Measurements from ENCODE around the gene NEURL4. TPM values are rescaled to one million over a fixed set of nuclear protein-coding genes. Genes with fewer than 3 reads are reported as not detected.
"Not testable (repeated sequence)": the region's sequence is repeated elsewhere in the genome, so short reads cannot be mapped to it uniquely, and the experiment has no call there.

The NEURL4 gene
- total RNA-seq (10 to 100 TPM; 73.8 to 81.6 TPM), polyA plus RNA-seq (1 to 10 TPM in 1 of 2 donors, under 1 TPM in 1; 0.97 to 2.4 TPM)

- DNase-seq: peak in 1 of 5 donors; percentile 62
- intact Hi-C loops (cut with micrococcal nuclease): loop anchor here (1.0 to 2.0 kb wide), 7 partner anchors 8 to 155 kb away; partner anchors contain the start of genes EIF5A, GPS2, POLR2A and TMEM256
- ChIA-PET CTCF (ENCODE audit: partially characterized antibody) (interaction anchor here (0.8 to 1.5 kb wide), 7 partner anchors 9 to 359 kb away, joined by 3 to 15 read pairs (median 4); partner anchors contain the start of gene TP53), POLR2A (ENCODE audit: partially characterized antibody) (interaction anchor here (0.9 to 3.5 kb wide), 26 partner anchors 8 to 528 kb away, joined by 3 to 71 read pairs (median 6); partner anchors contain the start of genes ACADVL, CD68, CTDNEP1 and DVL2)
- Histone ChIP-seq H3K27ac (ENCODE audit: low read depth, low read length) (peak within 1 kb of the TSS; percentile 82), H3K4me1 (ENCODE audit: insufficient read depth, low read length) (peaks cover 49% of the 10 kb centered on the region), H3K36me3 (ENCODE audit: insufficient read depth, low read length) (no peaks in the 10 kb centered on the region), H3K4me3 (ENCODE audit: low read length in 2 of 2) (peak within 1 kb of the TSS; percentile 94 to 99), H3K27me3 (ENCODE audit: insufficient read depth, low read length) (no peaks in the 10 kb centered on the region), H3K9me3 (ENCODE audit: control insufficient read depth in 1 of 2, low read length in 2 of 2) (no peaks in the 10 kb centered on the region)
- Mint-ChIP-seq H3K4me3 (peak within 1 kb of the TSS; percentile 97 to 98 (median 98)), H3K36me3 (peaks cover 0 to 15% of the 10 kb centered on the region in 2 donors), H3K9me3 (peaks cover 0 to 4% (median 0%) of the 10 kb centered on the region in 8 donors), H3K27me3 (no peaks in the 10 kb centered on the region), H3K27ac (peak within 1 kb of the TSS; percentile 93 to 99 (median 98)), H3K4me1 (peaks cover 34 to 59% (median 45%) of the 10 kb centered on the region in 4 donors)
These were observed at the start of gene NEURL4 for GRCh38 chr17:7328840-7329373. Gene NEURL4, minus strand, starts transcription at chr17:7329335. Its CDS starts 23 bp downstream, at chr17:7329312.

- no peaks in the 10 kb centered on the region for H3K27me3 ChIP-seq (ENCODE audit: insufficient read depth, low read length)
- no peak overlapping the region for H3K4me3 ChIP-seq (ENCODE audit: low read length in 2 of 2)
- Mint-ChIP-seq H3K27ac (no peak overlapping the region), H3K4me3 (no peak overlapping the region), H3K27me3 (peaks cover 7 to 16% of the 10 kb centered on the region in 2 donors), H3K4me1 (no peaks in the 10 kb centered on the region), H3K9me3 (peaks cover 0 to 4% (median 0%) of the 10 kb centered on the region in 8 donors), H3K36me3 (peaks cover 0 to 4% of the 10 kb centered on the region in 2 donors)
- no peaks in the 10 kb centered on the region for H3K4me1 ChIP-seq (ENCODE audit: insufficient read depth, low read length)
- CTCF ChIA-PET (ENCODE audit: partially characterized antibody): interaction anchor here (6.2 kb wide), 1 partner anchor 19 kb away, joined by 30 read pairs; the partner anchor contains the start of gene TMEM95
- no peaks in the 10 kb centered on the region for H3K36me3 ChIP-seq (ENCODE audit: insufficient read depth, low read length)
- H3K27ac ChIP-seq (ENCODE audit: low read depth, low read length): no peak overlapping the region
- no peaks in the 10 kb centered on the region for H3K9me3 ChIP-seq (ENCODE audit: control insufficient read depth in 1 of 2, low read length in 2 of 2)
- POLR2A ChIA-PET (ENCODE audit: partially characterized antibody): interaction anchor here (0.8 to 1.3 kb wide), 2 partner anchors 10 to 19 kb away, joined by 3 to 4 read pairs; no protein-coding TSS in a partner anchor
- intact Hi-C loops (cut with micrococcal nuclease): no loop called here
- DNase-seq: no peak
These were observed 45.2 kb upstream of the NEURL4 start for GRCh38 chr17:7374353-7374752.

- no peaks in the 10 kb centered on the region for H3K4me1 Mint-ChIP-seq
- Histone ChIP-seq H3K4me3 (ENCODE audit: low read length in 2 of 2) (no peak overlapping the region), H3K9me3 (ENCODE audit: control insufficient read depth in 1 of 2, low read length in 2 of 2) (no peaks in the 10 kb centered on the region), H3K36me3 (ENCODE audit: insufficient read depth, low read length) (no peaks in the 10 kb centered on the region), H3K27ac (ENCODE audit: low read depth, low read length) (no peak overlapping the region), H3K27me3 (ENCODE audit: insufficient read depth, low read length) (no peaks in the 10 kb centered on the region), H3K4me1 (ENCODE audit: insufficient read depth, low read length) (no peaks in the 10 kb centered on the region)
- H3K27me3 Mint-ChIP-seq: peaks cover 4 to 6% of the 10 kb centered on the region in 2 donors
- no peaks in the 10 kb centered on the region for H3K9me3 Mint-ChIP-seq
- CTCF ChIA-PET (ENCODE audit: partially characterized antibody): interaction anchor here (0.7 to 6.2 kb wide), 3 partner anchors 9 to 15 kb away, joined by 3 to 30 read pairs (median 6); partner anchors contain the start of gene TMEM95
- H3K36me3 Mint-ChIP-seq: no peaks in the 10 kb centered on the region
- H3K4me3 Mint-ChIP-seq: no peak overlapping the region
- DNase-seq: no peak
- intact Hi-C loops (cut with micrococcal nuclease): no loop called here
- no peak overlapping the region for H3K27ac Mint-ChIP-seq
- POLR2A ChIA-PET (ENCODE audit: partially characterized antibody): interaction anchor here (1.1 to 3.4 kb wide), 3 partner anchors 13 to 117 kb away, joined by 3 to 9 read pairs (median 4); no protein-coding TSS in a partner anchor
These were observed 41.7 kb upstream of the NEURL4 start for GRCh38 chr17:7370853-7371252.

- H3K4me1 ChIP-seq (ENCODE audit: insufficient read depth, low read length): no peaks in the 10 kb centered on the region
- Mint-ChIP-seq H3K36me3 (no peaks in the 10 kb centered on the region), H3K27me3 (peaks cover 4 to 7% of the 10 kb centered on the region in 2 donors), H3K9me3 (no peaks in the 10 kb centered on the region), H3K27ac (no peak overlapping the region), H3K4me1 (peaks cover 0 to 1% (median 0%) of the 10 kb centered on the region in 4 donors), H3K4me3 (no peak overlapping the region)
- ChIA-PET POLR2A (ENCODE audit: partially characterized antibody) (interaction anchor here (0.9 to 3.4 kb wide), 3 partner anchors 9 to 14 kb away, joined by 3 to 9 read pairs (median 5); no protein-coding TSS in a partner anchor), CTCF (ENCODE audit: partially characterized antibody) (interaction anchor here (1.1 to 6.2 kb wide), 2 partner anchors 14 to 104 kb away, joined by 6 to 30 read pairs; partner anchors contain the start of gene TMEM95)
- no peaks in the 10 kb centered on the region for H3K27me3 ChIP-seq (ENCODE audit: insufficient read depth, low read length)
- H3K9me3 ChIP-seq (ENCODE audit: control insufficient read depth in 1 of 2, low read length in 2 of 2): no peaks in the 10 kb centered on the region
- intact Hi-C loops (cut with micrococcal nuclease): no loop called here
- H3K4me3 ChIP-seq (ENCODE audit: low read length in 2 of 2): no peak overlapping the region
- H3K36me3 ChIP-seq (ENCODE audit: insufficient read depth, low read length): no peaks in the 10 kb centered on the region
- DNase-seq: no peak
- H3K27ac ChIP-seq (ENCODE audit: low read depth, low read length): no peak overlapping the region
These were observed 40.7 kb upstream of the NEURL4 start for GRCh38 chr17:7369825-7370224.

- H3K27me3 ChIP-seq (ENCODE audit: insufficient read depth, low read length); H3K4me1 Mint-ChIP-seq; H3K27me3 Mint-ChIP-seq; H3K9me3 Mint-ChIP-seq; DNase-seq; H3K9me3 ChIP-seq (ENCODE audit: control insufficient read depth in 1 of 2, low read length in 2 of 2); H3K4me3 ChIP-seq (ENCODE audit: low read length in 2 of 2); H3K27ac ChIP-seq (ENCODE audit: low read depth, low read length); H3K27ac Mint-ChIP-seq; H3K4me3 Mint-ChIP-seq; H3K4me1 ChIP-seq (ENCODE audit: insufficient read depth, low read length); POLR2A ChIA-PET (ENCODE audit: partially characterized antibody); intact Hi-C loops (cut with micrococcal nuclease); H3K36me3 Mint-ChIP-seq; H3K36me3 ChIP-seq (ENCODE audit: insufficient read depth, low read length): not testable (repeated sequence)
- CTCF ChIA-PET (ENCODE audit: partially characterized antibody): interaction anchor here (1.6 to 2.4 kb wide), 2 partner anchors 12 to 13 kb away, joined by 3 to 10 read pairs; no protein-coding TSS in a partner anchor
These were observed 39.5 kb upstream of the NEURL4 start for GRCh38 chr17:7368599-7368994.

GRCh38 chr17:7367918-7368598, 38.9 kb upstream of the NEURL4 start:
- Histone ChIP-seq H3K9me3 (ENCODE audit: control insufficient read depth in 1 of 2, low read length in 2 of 2) (no peaks in the 10 kb centered on the region), H3K27ac (ENCODE audit: low read depth, low read length) (no peak overlapping the region), H3K4me1 (ENCODE audit: insufficient read depth, low read length) (no peaks in the 10 kb centered on the region), H3K4me3 (ENCODE audit: low read length in 2 of 2) (no peak overlapping the region), H3K36me3 (ENCODE audit: insufficient read depth, low read length) (no peaks in the 10 kb centered on the region), H3K27me3 (ENCODE audit: insufficient read depth, low read length) (no peaks in the 10 kb centered on the region)
- H3K9me3 Mint-ChIP-seq: no peaks in the 10 kb centered on the region
- DNase-seq: no peak
- ChIA-PET CTCF (ENCODE audit: partially characterized antibody) (interaction anchor here (1.6 to 2.4 kb wide), 2 partner anchors 11 to 12 kb away, joined by 3 to 10 read pairs; no protein-coding TSS in a partner anchor), POLR2A (ENCODE audit: partially characterized antibody) (no interaction called here)
- H3K4me3 Mint-ChIP-seq: no peak overlapping the region
- H3K36me3 Mint-ChIP-seq: no peaks in the 10 kb centered on the region
- peaks cover 0 to 1% (median 0%) of the 10 kb centered on the region in 4 donors for H3K4me1 Mint-ChIP-seq
- H3K27me3 Mint-ChIP-seq: peaks cover 4 to 6% of the 10 kb centered on the region in 2 donors
- peak overlapping the region in 1 of 7 donors; percentile 46 for H3K27ac Mint-ChIP-seq
- intact Hi-C loops (cut with micrococcal nuclease): no loop called here

- Mint-ChIP-seq H3K27ac (no peak overlapping the region), H3K36me3 (no peaks in the 10 kb centered on the region), H3K9me3 (no peaks in the 10 kb centered on the region), H3K27me3 (peaks cover 4 to 6% of the 10 kb centered on the region in 2 donors), H3K4me3 (no peak overlapping the region), H3K4me1 (peaks cover 0 to 1% (median 0%) of the 10 kb centered on the region in 4 donors)
- ChIA-PET POLR2A (ENCODE audit: partially characterized antibody) (no interaction called here), CTCF (ENCODE audit: partially characterized antibody) (interaction anchor here (1.6 to 2.4 kb wide), 2 partner anchors 10 to 11 kb away, joined by 3 to 10 read pairs; no protein-coding TSS in a partner anchor)
- intact Hi-C loops (cut with micrococcal nuclease): no loop called here
- Histone ChIP-seq H3K27me3 (ENCODE audit: insufficient read depth, low read length) (no peaks in the 10 kb centered on the region), H3K4me1 (ENCODE audit: insufficient read depth, low read length) (no peaks in the 10 kb centered on the region), H3K4me3 (ENCODE audit: low read length in 2 of 2) (no peak overlapping the region), H3K27ac (ENCODE audit: low read depth, low read length) (no peak overlapping the region), H3K36me3 (ENCODE audit: insufficient read depth, low read length) (no peaks in the 10 kb centered on the region), H3K9me3 (ENCODE audit: control insufficient read depth in 1 of 2, low read length in 2 of 2) (no peaks in the 10 kb centered on the region)
- DNase-seq: no peak
These were observed 37.9 kb upstream of the NEURL4 start for GRCh38 chr17:7367083-7367482.

All from CD4-positive, alpha-beta memory T cell (primary cell).